Gastrocnemius medialis (tissue), 4 donors: ENCODE results near the gene FAM200B.

Experiments
- CTCF ChIP-seq, 5 experiments: fragments of 450-650 bp in 3 of 5; fragments of 200-600 bp in 2 of 5; sonication (generic) in 2 of 5; IDR thresholded peaks in 4 of 5; conservative IDR thresholded peaks in 1 of 5; 1 replicate in 4 of 5; 2 replicates in 1 of 5; pipeline ENCODE4 v1.5.1; 2016 to 2019; ENCODE audit warnings: antibody characterized with exemption in 5 of 5, mild to moderate bottlenecking in 3 of 5, moderate library complexity in 3 of 5
- POLR2A ChIP-seq, 2 donors: fragments of 450-650 bp; IDR thresholded peaks; one replicate each; pipeline ENCODE4 v1.6.1; 2017; ENCODE audit warnings: antibody characterized with exemption in 2 of 2, mild to moderate bottlenecking in 2 of 2, moderate library complexity in 2 of 2

GRCh38 chr4:15711762-15712161 is 30.1 kb downstream of the FAM200B start:
- TF ChIP-seq POLR2A (IDR thresholded peaks at IDR 0.05) (no peak), CTCF (IDR thresholded peaks at IDR 0.05 in 4 of 5, conservative IDR thresholded peaks at IDR 0.05 in 1 of 5) (no peak)
